PFSK-1 (cell line): ENCODE measurements around the gene MMEL1.

Experiments
- FOXP2 ChIP-seq: optimal IDR thresholded peaks from 2 replicates; pipeline ENCODE3; 2011; ENCODE audit warnings: borderline replicate concordance, control low read depth, inconsistent platforms; ENCODE audit not compliant: insufficient read depth; ENCODE audit errors: extremely low read length, extremely low read depth
- POLR2AphosphoS5 ChIP-seq: IDR thresholded peaks from 2 replicates; pipeline ENCODE4 v1.6.1; 2012; ENCODE audit warnings: low read depth, mild to moderate bottlenecking, control low read depth, low read length, moderate library complexity
- SIN3A ChIP-seq: IDR thresholded peaks from 2 replicates; pipeline ENCODE4 v1.6.1; 2012; ENCODE audit warnings: mild to moderate bottlenecking, low read length, moderate library complexity, borderline replicate concordance; ENCODE audit not compliant: insufficient read depth
- TAF1 ChIP-seq: IDR thresholded peaks from 2 replicates; pipeline ENCODE4 v1.6.1; 2012; ENCODE audit warnings: low read length, control low read depth, borderline replicate concordance; ENCODE audit not compliant: insufficient read depth
- TF ChIP-seq, protein P1 (sequence below), 2 experiments: IDR thresholded peaks; 2 replicates each; pipeline versions ENCODE4 v1.6.1 to v1.8.0; 2011 to 2012; ENCODE audit warnings: low read depth in 2 of 2, low read length in 2 of 2, control low read depth in 1 of 2, inconsistent platforms in 1 of 2, mild to moderate bottlenecking in 1 of 2, moderate library complexity in 1 of 2; ENCODE audit not compliant: insufficient read depth in 1 of 2

Gene MMEL1

DNA sequence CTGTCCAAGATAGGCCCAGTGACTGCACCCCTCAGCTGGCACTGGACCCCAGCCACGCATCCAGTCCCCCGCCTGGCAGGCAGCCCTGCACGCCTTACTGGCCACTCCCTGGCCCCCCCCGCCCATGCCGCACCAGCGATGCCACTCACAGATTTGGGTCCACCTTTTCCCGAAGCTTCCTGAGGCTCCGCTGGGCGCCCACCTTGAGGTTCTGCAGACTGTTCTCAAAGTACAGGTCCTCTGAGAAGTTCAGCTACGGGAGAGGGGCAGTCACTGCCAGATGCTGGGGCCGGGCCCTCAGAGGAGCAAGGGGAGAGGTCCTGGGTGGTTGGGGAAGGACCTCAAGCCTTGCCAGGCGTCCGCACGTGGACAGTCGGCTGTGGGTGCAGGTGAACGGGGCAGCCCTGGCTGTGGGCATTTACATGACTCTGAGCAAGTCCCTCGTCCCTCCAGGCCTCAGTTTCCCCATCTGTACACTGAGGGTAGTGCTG, 38.1 kb downstream of the MMEL1 start:
- TF ChIP-seq FOXP2 (no peak), POLR2AphosphoS5 (no peak), TAF1 (no peak), SIN3A (no peak)
- TF ChIP-seq, protein P1, sequence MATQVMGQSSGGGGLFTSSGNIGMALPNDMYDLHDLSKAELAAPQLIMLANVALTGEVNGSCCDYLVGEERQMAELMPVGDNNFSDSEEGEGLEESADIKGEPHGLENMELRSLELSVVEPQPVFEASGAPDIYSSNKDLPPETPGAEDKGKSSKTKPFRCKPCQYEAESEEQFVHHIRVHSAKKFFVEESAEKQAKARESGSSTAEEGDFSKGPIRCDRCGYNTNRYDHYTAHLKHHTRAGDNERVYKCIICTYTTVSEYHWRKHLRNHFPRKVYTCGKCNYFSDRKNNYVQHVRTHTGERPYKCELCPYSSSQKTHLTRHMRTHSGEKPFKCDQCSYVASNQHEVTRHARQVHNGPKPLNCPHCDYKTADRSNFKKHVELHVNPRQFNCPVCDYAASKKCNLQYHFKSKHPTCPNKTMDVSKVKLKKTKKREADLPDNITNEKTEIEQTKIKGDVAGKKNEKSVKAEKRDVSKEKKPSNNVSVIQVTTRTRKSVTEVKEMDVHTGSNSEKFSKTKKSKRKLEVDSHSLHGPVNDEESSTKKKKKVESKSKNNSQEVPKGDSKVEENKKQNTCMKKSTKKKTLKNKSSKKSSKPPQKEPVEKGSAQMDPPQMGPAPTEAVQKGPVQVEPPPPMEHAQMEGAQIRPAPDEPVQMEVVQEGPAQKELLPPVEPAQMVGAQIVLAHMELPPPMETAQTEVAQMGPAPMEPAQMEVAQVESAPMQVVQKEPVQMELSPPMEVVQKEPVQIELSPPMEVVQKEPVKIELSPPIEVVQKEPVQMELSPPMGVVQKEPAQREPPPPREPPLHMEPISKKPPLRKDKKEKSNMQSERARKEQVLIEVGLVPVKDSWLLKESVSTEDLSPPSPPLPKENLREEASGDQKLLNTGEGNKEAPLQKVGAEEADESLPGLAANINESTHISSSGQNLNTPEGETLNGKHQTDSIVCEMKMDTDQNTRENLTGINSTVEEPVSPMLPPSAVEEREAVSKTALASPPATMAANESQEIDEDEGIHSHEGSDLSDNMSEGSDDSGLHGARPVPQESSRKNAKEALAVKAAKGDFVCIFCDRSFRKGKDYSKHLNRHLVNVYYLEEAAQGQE (IDR thresholded peaks at IDR 0.05; ENCODE audit: insufficient read depth in 1 of 2, low read depth in 2 of 2, low read length in 2 of 2) = no peak

DNA sequence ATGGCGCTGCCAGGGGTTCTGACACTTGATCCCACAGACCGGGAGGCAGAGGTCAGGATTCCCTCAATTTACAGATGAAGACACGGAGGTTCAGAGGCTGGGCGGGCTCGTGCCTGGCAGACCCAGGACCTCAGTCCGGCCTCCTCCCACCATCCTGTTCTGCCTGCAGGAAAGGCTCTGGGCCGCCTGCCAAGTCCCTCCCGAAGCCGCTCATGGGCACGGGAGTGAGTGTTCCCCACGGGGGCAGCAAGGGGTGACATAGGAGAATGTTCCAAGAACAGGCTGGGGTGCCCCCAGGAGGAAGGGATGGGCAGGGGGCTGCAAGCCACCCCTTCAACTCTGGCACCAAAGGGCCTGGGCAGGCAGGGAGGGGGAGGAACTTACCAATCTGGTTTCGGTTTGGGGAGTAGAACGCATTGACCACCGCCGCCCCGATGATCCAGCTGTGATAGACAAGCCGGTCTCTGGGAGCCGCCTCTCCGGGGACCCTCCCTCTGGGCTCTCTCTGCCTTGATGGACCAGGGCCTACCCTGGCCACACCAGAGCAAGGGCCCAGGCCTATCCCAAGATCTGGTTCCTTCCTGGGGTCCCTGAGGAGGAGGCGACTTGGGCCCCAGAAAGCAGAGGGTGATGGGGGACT, 38.7 kb downstream of the MMEL1 start:
- TF ChIP-seq TAF1 (no peak), FOXP2 (no peak), POLR2AphosphoS5 (no peak), SIN3A (no peak)
- TF ChIP-seq, protein P1 (IDR thresholded peaks at IDR 0.05; ENCODE audit: insufficient read depth in 1 of 2, low read depth in 2 of 2, low read length in 2 of 2) = no peak

DNA sequence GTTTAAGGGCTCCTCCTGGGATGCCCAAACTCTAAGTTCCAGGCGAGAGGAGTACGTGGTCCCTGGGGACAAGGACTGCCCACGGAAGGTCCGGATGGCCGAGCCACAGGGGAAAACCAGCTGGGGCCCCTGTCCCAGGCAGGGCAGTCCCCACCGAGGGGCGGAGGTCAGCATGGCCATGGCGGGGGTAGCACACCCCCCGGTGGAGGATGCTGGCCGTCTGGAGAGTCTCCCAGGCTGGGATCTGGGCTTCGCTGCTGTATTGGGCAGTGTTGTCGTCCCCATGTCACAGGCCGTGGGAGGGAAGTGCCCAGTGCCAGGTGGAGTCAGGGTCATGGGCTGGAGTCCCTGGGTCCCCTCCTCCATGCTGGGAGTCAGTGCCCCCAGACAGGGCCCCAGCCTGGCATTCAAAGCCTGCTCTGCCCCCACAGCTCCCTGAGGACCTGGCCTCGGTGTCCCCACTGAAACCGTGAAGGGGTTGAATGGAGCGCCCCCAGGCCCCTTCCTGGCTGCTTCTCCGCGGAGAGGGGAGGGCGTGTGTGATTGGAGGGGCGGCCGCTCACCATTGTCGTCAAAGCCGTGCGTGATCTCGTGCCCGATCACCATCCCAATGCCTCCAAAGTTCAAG, 39.5 kb downstream of the MMEL1 start:
- TF ChIP-seq TAF1 = no peak
- TF ChIP-seq, protein P1 (IDR thresholded peaks at IDR 0.05; ENCODE audit: insufficient read depth in 1 of 2, low read depth in 2 of 2, low read length in 2 of 2) = no peak
- no peak for TF ChIP-seq FOXP2

DNA sequence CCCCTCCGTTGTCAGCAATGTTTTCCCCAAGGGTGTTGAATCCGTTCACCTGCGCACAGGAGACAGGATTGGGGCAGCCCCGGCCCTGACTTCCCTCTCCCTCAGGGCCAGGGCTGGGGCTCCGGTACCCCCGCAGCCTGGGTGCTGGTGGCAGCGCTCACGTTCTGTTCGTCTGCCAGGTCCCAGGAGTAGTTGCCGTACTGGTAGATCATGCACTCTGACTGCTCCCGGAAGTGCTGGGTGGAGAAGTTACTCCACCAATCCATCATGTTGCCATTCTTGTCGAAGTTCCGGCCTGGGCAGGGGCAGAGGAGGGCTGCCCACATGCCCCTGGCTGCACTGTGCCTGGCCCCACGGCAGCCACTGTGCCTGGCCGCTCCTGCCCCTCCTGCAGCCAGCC, 40.1 kb downstream of the MMEL1 start:
- TF ChIP-seq SIN3A = no peak
- TF ChIP-seq FOXP2 = no peak
- TF ChIP-seq POLR2AphosphoS5 = no peak
- TF ChIP-seq, protein P1 (IDR thresholded peaks at IDR 0.05; ENCODE audit: insufficient read depth in 1 of 2, low read depth in 2 of 2, low read length in 2 of 2) = no peak
- no peak for TF ChIP-seq TAF1
